Omental fat pad (tissue), 4 donors: Measurements from ENCODE around the gene USH1C. TPM values are rescaled to one million over a fixed set of nuclear protein-coding genes. Genes with fewer than 3 reads are reported as not detected.

ENCODE experiments used
- ATAC-seq: fragments of 150-250 bp; one replicate; pipeline ENCODE4 v1.9.1; 2016; ENCODE audit warnings: mild to moderate bottlenecking, moderate library complexity; ENCODE audit not compliant: low FRiP score
- DNase-seq: peaks from one replicate; pipeline ENCODE4 v3.0.0-alpha.2; 2019; ENCODE audit warnings: low spot score
- CTCF ChIP-seq, 3 donors: fragments of 450-650 bp; IDR thresholded peaks; one replicate each; pipeline ENCODE4 v1.5.1; 2016 to 2017; ENCODE audit warnings: antibody characterized with exemption in 3 of 3, mild to moderate bottlenecking in 3 of 3, moderate library complexity in 2 of 3
- total RNA-seq, 4 donors: library from RNA; depleted of rRNA; stranded (reverse); fragments of >200 nt; gene quantifications; one replicate each; pipeline ENCODE4 v1.1.0, GENCODE V29; 2016

USH1C gene
- total RNA-seq, 4 donors from 2014 or later, result 0.19 TPM; not detected in 3

GRCh38 chr11:17575431-17576425 is 31.5 kb upstream of the USH1C start:
- TF ChIP-seq CTCF (IDR thresholded peaks at IDR 0.05), result no peak
- DNase-seq (no peak), ATAC-seq (no peak)

- DNase-seq, result no peak
- no peak for ATAC-seq
- no peak for TF ChIP-seq CTCF (IDR thresholded peaks at IDR 0.05)
Observed at GRCh38 chr11:17574141-17575091, 30.2 kb upstream of the USH1C start.

- DNase-seq (no peak), ATAC-seq (no peak)
- no peak for TF ChIP-seq CTCF (IDR thresholded peaks at IDR 0.05)
Observed at GRCh38 chr11:17573526-17573925, 29.3 kb upstream of the USH1C start.

GRCh38 chr11:17572791-17573460 is 28.7 kb upstream of the USH1C start:
- no peak for DNase-seq
- TF ChIP-seq CTCF (IDR thresholded peaks at IDR 0.05), result no peak
- ATAC-seq, result no peak

- DNase-seq, result no peak
- ATAC-seq, result no peak
- TF ChIP-seq CTCF (IDR thresholded peaks at IDR 0.05), result no peak
Observed at GRCh38 chr11:17572359-17572690, 28.1 kb upstream of the USH1C start.

- TF ChIP-seq CTCF (IDR thresholded peaks at IDR 0.05), result no peak
- ATAC-seq (no peak), DNase-seq (no peak)
Observed at GRCh38 chr11:17571431-17572358, 27.5 kb upstream of the USH1C start.
